GM12865 (cell line): ENCODE measurements around the gene LRRC46.

ENCODE experiments used
- DNase-seq: peaks from one replicate; pipeline ENCODE4 v3.0.0; 2010; ENCODE audit warnings: low read depth
- H3K4me3 ChIP-seq: 2 replicates; pipeline ENCODE4 v1.5.1; 2011; ENCODE audit warnings: mild to moderate bottlenecking, low read depth, low read length, control low read depth
- TF ChIP-seq, protein P1 (sequence below): IDR thresholded peaks from 2 replicates; pipeline ENCODE4 v1.5.1; 2011; ENCODE audit warnings: low read length, control low read depth, low read depth, inconsistent platforms; ENCODE audit not compliant: insufficient read depth; ENCODE audit errors: missing control alignments

Gene LRRC46

DNA sequence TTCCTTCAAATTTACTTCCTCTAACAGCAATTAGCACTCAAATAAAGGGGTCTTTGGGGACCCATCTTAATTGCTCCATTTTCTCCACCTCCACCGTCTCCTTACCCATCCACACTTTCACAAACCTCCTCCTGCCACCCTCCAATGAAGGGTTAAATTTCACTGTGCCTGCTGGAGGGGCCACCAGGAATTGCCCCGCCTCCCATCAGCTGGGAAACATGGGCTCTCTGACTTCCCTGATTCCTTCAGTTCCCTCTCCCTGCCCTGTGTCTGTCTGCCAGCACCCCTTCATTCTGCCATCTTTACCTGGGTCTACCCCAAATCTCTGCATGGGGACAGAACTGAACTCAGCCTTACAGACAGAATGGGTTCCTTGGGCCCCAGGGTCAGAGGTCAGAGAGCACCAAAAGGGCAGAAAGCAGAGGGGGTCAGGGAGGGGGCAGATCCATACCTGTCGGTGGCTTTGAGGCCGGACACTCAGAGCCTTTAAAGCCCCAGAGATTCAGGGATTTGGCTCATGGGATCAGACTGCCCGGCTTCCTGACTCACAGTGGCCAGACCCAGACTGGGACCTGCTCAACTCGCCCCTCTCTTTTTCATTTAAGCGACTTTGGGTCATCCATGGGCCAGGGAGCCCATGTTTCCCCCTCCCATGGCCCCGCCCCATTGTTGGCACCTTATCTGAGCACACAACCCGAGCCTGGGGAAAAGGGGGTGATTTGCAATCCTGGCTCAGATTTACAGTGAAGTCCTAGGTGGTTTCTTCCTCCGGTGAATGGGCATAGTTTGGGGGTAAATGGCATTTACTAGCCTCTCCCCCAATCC is 46.9 kb downstream of the LRRC46 start:
- TF ChIP-seq, protein P1, sequence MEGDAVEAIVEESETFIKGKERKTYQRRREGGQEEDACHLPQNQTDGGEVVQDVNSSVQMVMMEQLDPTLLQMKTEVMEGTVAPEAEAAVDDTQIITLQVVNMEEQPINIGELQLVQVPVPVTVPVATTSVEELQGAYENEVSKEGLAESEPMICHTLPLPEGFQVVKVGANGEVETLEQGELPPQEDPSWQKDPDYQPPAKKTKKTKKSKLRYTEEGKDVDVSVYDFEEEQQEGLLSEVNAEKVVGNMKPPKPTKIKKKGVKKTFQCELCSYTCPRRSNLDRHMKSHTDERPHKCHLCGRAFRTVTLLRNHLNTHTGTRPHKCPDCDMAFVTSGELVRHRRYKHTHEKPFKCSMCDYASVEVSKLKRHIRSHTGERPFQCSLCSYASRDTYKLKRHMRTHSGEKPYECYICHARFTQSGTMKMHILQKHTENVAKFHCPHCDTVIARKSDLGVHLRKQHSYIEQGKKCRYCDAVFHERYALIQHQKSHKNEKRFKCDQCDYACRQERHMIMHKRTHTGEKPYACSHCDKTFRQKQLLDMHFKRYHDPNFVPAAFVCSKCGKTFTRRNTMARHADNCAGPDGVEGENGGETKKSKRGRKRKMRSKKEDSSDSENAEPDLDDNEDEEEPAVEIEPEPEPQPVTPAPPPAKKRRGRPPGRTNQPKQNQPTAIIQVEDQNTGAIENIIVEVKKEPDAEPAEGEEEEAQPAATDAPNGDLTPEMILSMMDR: no peak
- no peak overlapping the region for H3K4me3 ChIP-seq
- DNase-seq: no peak

DNA sequence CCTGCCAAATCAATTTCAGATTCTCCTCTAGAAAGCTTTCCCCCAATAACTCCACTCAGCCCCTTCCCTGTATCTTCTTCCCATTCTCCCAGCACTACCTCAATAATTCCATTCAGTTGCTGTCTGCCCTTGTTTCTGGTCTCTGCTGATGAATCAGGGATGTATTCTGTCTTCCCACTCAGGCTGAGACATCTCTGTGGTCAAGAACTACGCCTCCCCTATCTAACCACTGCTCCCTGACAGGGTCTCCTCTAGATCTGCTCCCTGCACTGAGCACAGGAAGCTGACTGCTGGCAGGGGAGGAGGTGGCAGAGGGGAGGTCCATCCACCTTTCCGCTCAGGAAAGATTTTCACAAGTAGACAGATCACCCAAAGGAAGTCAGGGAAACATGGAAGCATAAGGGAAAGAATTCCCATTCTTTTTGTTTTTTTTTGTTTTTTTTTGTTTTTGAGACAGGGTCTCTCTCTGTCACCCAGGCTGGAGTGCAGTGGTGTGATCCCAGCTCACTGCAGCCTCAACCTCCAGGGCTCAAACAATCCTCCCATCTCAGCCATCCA is 47.6 kb downstream of the LRRC46 start:
- TF ChIP-seq, protein P1: no peak
- DNase-seq: no peak
- H3K4me3 ChIP-seq: no peak overlapping the region

DNA sequence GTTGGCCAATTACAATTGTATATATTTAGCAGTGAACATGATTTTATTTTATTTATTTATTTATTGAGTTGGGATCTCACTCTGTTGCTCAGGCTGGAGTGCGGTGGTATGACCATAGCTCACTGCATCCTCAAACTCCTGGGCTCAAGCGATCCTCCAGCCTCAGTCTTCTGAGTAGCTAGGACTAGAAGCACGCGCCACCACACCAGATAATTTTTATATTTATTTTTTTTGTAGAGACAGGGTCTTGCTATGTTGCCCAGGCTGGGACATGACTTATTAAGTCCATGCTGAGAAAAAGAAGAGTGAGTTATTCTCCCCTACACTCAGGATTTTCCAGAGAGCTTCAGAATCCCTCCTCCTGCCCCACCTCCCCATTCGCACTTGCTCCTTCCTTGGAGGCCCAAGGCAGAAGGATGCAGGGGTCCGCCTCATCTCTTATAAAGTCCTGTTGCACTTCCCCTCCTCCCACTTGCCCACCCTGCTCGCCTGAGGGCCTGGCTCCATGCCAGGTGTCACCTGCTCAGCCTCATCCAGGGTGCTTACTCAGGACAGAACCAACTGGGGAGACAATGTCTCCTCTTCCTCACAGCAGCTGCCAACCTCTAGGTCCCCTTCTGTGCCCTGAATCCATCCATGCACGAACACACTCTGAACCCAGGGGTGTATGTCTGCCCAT is 48.4 kb downstream of the LRRC46 start:
- no peak for DNase-seq
- TF ChIP-seq, protein P1: no peak

DNA sequence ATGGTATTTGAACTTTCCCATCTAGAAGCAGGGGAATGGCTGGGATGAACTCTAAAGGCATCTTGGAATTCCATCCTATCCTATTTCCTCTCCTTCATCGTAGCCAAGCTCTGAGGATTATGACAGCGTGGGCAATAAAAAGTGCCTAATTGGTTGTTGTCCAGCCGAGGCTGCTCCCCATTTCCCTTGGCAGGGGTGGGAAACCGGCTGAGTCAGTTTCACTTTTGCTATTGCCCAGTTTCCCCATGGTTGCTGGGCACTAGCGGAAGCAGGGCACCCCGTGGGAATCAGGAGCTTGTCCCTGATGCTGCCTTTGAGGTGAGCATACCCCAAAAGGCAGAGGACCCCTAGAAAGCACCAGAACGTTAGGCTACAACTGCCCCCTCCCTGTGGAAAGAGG is 50.8 kb downstream of the LRRC46 start:
- TF ChIP-seq, protein P1: no peak
- no peak overlapping the region for H3K4me3 ChIP-seq
- DNase-seq: no peak

More for the DNA sequence above, 48.4 kb downstream of the LRRC46 start:
- no peak overlapping the region for H3K4me3 ChIP-seq

DNA sequence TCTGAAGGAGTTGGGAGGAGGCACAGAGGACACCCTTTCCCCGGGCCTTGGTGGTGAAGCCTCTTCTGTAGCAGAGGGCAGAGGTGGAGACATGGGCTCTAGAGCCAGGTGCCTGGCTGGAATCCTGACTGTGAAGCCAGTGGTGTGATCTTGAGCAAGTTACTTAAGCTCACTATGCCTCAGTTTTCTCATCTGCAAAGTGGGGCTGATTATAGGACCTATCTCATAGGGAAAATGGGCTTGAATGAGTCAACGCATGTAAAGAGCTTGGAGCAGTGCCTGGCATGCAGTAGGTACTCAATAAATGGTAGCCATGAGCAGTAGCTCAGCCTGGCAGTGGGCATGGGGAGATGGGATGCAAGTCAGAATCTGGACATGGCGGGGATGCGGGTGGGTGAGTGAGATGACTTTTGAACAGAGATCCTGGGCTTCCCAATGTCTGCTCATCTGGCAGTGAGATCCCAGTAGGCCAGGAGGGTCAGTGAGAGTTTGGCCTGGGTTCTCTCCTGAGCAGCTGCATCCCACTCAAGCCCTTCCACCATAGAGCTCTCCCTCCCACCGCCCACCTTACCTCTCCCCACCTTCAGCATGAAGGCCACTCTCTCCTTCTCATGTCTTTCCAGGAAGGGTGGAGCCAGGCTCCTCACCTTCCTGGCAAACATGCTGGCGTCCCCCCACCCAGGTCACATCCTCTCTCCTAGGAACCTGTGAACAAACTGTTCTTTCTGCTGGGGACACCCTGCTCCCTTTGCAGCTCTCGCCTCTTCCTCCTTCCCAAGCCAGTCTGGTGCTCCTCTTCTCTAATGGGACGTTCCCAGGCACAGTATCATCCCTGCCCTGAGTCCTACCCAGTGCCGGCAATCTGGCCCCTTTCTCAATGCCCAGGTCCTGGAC is 51.5 kb downstream of the LRRC46 start:
- no peak for DNase-seq
- TF ChIP-seq, protein P1: no peak
- no peak overlapping the region for H3K4me3 ChIP-seq

DNA sequence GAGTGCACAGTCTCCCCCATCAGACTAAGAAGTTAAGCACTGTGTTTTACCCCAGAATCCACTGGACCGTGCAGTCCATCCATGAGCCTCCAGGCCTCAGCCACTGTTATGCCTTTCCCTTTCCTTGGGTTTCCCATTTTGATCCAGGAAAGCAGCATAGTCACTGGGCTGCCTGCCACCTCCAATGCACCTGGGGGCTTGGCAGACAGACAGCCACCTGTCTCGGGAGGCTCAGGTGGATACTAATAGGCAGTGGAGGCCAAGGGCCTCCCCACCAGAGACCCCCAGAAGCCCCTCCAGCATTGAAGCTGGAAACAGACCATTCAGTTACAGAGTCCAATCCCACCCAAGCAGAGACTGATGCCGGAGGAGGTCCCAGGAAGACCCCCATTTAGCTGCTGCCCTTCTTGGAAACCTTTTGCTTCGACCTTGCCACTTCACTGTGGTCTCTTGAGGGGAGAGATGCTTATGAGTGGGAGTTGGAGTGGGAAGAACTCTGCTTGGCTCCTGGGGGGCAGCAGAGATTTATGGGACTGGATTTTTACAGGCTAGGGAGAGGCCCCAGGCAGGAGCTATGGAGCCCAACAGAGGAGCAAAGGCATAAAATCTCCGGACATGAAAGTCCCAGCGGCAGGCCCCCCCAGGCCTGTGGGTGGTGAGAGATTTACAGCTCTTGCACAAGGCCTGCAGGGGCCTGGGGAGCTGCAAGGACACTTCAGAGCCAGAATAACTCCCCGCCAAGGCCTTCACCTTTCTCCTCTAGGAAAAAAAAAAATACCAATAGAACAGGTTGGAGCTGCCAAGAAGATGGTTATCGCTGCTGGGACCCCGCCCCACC is 52.3 kb downstream of the LRRC46 start:
- no peak for DNase-seq
- H3K4me3 ChIP-seq: no peak overlapping the region
- TF ChIP-seq, protein P1: no peak
